Ascending aorta (tissue), 2 donors: ENCODE data around the gene RHOXF2. TPM values are rescaled to one million over a fixed set of nuclear protein-coding genes. Genes with fewer than 3 reads are reported as not detected.

Experiments
- DNase-seq, 2 donors: peaks; one replicate each; pipeline ENCODE4 v3.0.0-alpha.2; 2019; ENCODE audit warnings: low spot score in 2 of 2
- H3K27ac ChIP-seq, 2 donors: fragments of 200-600 bp; sonication (generic); one replicate each; pipeline ENCODE4 v1.5.1; 2016 to 2017; ENCODE audit warnings: mild to moderate bottlenecking in 1 of 2
- H3K27me3 ChIP-seq: fragments of 200-600 bp; sonication (generic); one replicate; pipeline ENCODE4 v1.5.1; 2017
- H3K36me3 ChIP-seq, 2 donors: fragments of 200-600 bp; sonication (generic); one replicate each; pipeline ENCODE4 v1.5.1; 2016
- H3K4me1 ChIP-seq, 2 donors: fragments of 200-600 bp; sonication (generic); one replicate each; pipeline ENCODE4 v1.5.1; 2016 to 2017; ENCODE audit warnings: mild to moderate bottlenecking in 1 of 2
- H3K4me3 ChIP-seq, 2 donors: fragments of 200-600 bp; sonication (generic); one replicate each; pipeline ENCODE4 v1.5.1; 2016 to 2017; ENCODE audit warnings: mild to moderate bottlenecking in 1 of 2
- H3K9me3 ChIP-seq, 2 donors: fragments of 200-600 bp; sonication (generic); one replicate each; pipeline ENCODE4 v1.5.1; 2016
- intact Hi-C: fragments of 100-400 bp; cut with DNase I; formaldehyde crosslinking; loops from one replicate; pipeline ENCODE4 v1.15.1; 2023
- total RNA-seq: library from RNA; depleted of rRNA; stranded (reverse); fragments of >200 nt; gene quantifications from one replicate; pipeline ENCODE4 v1.1.0, GENCODE V29; 2016
- TF ChIP-seq, protein P1 (sequence below), 3 experiments: fragments of 200-600 bp in 2 of 3; fragments of 450-650 bp in 1 of 3; sonication (generic) in 2 of 3; IDR thresholded peaks; one replicate each; pipeline ENCODE4 v1.5.1; 2016 to 2019; ENCODE audit warnings: antibody characterized with exemption in 3 of 3, mild to moderate bottlenecking in 1 of 3, moderate library complexity in 1 of 3

Gene RHOXF2
- total RNA-seq, 1 donor from 2014 or later: not detected

DNA sequence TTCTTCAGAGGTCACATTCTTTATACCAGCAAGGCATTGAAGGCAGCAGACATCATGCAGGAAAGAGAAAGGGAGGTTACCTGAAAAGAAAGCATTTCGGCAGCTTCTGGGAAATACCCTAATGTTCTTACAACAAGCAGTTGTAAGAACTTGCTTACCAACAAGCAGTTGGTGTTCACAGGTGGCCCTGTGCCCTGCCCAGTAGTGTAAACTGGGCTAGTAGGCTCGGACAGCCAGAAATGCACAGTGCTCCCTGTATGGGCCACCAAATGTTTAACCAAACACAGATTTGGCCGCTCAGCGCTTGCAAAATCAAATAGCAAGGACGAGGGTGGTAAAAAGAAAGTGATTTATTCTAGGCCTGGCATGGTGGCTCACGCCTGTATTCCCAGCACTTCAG, 22.3 kb upstream of the RHOXF2 start:
- TF ChIP-seq, protein P1, sequence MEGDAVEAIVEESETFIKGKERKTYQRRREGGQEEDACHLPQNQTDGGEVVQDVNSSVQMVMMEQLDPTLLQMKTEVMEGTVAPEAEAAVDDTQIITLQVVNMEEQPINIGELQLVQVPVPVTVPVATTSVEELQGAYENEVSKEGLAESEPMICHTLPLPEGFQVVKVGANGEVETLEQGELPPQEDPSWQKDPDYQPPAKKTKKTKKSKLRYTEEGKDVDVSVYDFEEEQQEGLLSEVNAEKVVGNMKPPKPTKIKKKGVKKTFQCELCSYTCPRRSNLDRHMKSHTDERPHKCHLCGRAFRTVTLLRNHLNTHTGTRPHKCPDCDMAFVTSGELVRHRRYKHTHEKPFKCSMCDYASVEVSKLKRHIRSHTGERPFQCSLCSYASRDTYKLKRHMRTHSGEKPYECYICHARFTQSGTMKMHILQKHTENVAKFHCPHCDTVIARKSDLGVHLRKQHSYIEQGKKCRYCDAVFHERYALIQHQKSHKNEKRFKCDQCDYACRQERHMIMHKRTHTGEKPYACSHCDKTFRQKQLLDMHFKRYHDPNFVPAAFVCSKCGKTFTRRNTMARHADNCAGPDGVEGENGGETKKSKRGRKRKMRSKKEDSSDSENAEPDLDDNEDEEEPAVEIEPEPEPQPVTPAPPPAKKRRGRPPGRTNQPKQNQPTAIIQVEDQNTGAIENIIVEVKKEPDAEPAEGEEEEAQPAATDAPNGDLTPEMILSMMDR (IDR thresholded peaks at IDR 0.05): no peak
- intact Hi-C loops: loop anchor here (10.0 kb wide), 1 partner anchor 79 kb away; no protein-coding TSS in a partner anchor
- no peaks in the 10 kb centered on the region for H3K27me3 ChIP-seq
- DNase-seq: no peak
- no peaks in the 10 kb centered on the region for H3K36me3 ChIP-seq
- no peaks in the 10 kb centered on the region for H3K4me1 ChIP-seq
- H3K9me3 ChIP-seq: no peaks in the 10 kb centered on the region
- H3K4me3 ChIP-seq: no peak overlapping the region
- H3K27ac ChIP-seq: no peak overlapping the region

DNA sequence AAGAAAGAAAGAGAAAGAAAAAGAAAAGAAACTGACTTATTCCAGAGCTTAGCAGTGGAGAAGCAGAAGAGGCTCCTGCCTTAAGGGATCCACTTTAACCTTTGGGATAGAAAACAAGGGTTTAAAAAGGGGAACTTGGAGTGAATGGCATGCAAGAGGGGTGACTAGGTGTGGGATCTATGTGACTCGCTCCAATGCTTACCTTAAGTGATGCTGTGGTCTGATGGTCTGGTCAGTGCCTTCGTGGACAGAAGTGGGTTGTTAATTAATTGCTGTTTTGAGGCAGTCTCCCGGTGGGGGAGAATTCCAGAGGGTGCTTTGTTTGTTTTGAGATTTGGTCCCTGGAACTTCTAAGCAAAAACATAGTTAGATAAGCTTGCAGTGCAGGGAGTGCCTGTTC, 21.6 kb upstream of the RHOXF2 start:
- no peak overlapping the region for H3K27ac ChIP-seq

DNA sequence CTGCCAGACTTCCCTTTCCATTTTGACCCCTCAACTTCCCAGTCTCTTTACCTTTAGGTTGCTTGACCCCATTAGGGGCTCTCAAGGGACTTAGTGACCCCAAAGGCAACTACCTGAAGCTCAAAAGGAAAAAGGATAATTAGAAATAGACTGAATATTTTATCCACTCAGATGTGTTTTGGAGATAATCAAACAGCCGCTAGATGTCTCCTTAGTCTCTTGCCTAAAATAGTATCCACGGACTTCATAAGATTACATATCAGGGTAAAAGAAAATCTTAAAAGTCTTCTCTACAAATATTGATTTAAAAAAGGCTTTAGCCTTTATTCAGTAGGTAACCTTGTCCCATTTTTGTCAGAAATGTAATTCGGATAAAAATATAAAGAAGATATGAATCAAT, 21.0 kb upstream of the RHOXF2 start:
- no peak overlapping the region for H3K27ac ChIP-seq
- no peak overlapping the region for H3K4me3 ChIP-seq
- TF ChIP-seq, protein P1 (IDR thresholded peaks at IDR 0.05): no peak
- no peaks in the 10 kb centered on the region for H3K36me3 ChIP-seq
- no peaks in the 10 kb centered on the region for H3K27me3 ChIP-seq
- no peaks in the 10 kb centered on the region for H3K4me1 ChIP-seq
- no peaks in the 10 kb centered on the region for H3K9me3 ChIP-seq
- intact Hi-C loops: loop anchor here (10.0 kb wide), 1 partner anchor 77 kb away; no protein-coding TSS in a partner anchor
- no peak for DNase-seq

More for the DNA sequence above, 21.6 kb upstream of the RHOXF2 start:
- H3K27me3 ChIP-seq: no peaks in the 10 kb centered on the region
- H3K9me3 ChIP-seq: no peaks in the 10 kb centered on the region
- H3K4me3 ChIP-seq: no peak overlapping the region
- no peaks in the 10 kb centered on the region for H3K36me3 ChIP-seq
- intact Hi-C loops: loop anchor here (10.0 kb wide), 1 partner anchor 78 kb away; no protein-coding TSS in a partner anchor
- no peaks in the 10 kb centered on the region for H3K4me1 ChIP-seq
- TF ChIP-seq, protein P1 (IDR thresholded peaks at IDR 0.05): no peak
- no peak for DNase-seq

DNA sequence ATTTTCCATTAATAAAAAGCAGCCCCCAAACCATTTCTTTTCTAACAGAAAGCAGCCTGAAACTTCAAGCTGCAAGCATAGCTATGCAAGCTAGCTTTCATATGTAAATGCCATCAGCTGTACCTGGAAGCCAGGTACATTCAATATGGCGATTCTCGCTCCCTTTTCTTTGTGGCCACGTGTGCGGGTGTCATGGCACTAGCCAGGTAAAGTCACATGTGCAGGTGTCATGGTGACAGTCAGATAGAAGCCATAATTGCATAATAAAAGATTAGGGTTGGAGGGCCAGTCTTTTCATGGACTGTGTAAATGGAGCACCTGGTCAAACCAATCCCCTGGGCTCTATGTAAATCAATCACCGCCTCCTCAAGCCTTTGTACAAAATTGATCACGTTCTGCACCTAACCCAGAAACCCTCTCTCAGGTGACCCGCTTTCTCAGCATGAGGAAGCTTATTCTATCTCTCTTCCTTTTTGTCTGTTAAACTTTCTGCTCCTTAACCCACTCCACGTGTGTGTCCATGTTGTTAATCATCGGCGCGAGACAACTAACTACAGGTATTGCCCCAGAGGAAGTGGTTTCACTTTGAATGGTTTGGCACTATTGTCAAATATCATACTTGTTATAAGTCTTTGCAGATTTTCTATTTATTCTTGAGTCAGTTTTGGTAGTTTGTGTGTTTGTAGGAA, 18.0 kb upstream of the RHOXF2 start:
- H3K4me3 ChIP-seq: no peak overlapping the region
- no peaks in the 10 kb centered on the region for H3K27me3 ChIP-seq
- no peaks in the 10 kb centered on the region for H3K9me3 ChIP-seq
- no peak for DNase-seq
- H3K4me1 ChIP-seq: no peaks in the 10 kb centered on the region
- no peaks in the 10 kb centered on the region for H3K36me3 ChIP-seq
- intact Hi-C loops: no loop called here
- no peak overlapping the region for H3K27ac ChIP-seq
- TF ChIP-seq, protein P1 (IDR thresholded peaks at IDR 0.05): no peak

DNA sequence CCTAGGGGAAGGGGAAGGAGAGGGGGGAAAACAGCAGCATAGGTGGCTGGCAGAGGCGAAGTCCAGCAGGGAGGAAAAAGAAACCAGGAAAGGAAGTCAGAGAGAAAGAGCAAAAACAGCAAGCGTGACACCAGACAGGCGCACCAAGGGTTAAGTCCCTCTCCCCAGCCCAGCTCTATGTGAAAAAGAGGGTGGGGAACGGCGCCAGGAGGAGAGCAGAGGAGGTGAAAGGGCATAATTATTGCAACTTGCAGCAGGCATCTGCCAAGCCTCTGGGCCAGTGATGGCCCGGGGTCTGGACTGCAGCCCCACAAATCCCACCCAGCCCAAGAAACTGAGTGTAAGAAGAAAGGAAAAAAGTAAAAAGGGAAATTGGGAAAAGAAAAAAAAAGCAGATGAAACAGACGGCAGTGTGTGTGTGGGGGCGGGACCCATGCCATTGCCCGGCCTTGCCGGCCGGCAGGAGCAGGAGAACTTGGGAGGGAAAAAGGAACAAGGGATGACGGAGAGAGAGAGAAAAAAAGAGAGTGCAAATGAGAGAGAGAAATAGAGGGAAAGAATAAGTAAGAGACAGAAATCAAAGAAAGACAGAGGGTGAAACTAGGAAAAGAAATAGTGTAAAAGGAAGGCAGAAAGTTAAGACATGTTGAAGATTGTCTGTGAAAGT, 14.1 kb upstream of the RHOXF2 start:
- Histone ChIP-seq H3K4me3 (no peak overlapping the region), H3K4me1 (no peaks in the 10 kb centered on the region), H3K27me3 (no peaks in the 10 kb centered on the region), H3K27ac (no peak overlapping the region), H3K36me3 (no peaks in the 10 kb centered on the region), H3K9me3 (no peaks in the 10 kb centered on the region)
- intact Hi-C loops: no loop called here
- TF ChIP-seq, protein P1 (IDR thresholded peaks at IDR 0.05): no peak
- no peak for DNase-seq
